ENCODE measurements around the gene HMX3. TPM values are rescaled to one million over a fixed set of nuclear protein-coding genes. Genes with fewer than 3 reads are reported as not detected.

The HMX3 gene
- not detected in 2 replicates for total RNA-seq (ENCODE audit: low replicate concordance)

DNA sequence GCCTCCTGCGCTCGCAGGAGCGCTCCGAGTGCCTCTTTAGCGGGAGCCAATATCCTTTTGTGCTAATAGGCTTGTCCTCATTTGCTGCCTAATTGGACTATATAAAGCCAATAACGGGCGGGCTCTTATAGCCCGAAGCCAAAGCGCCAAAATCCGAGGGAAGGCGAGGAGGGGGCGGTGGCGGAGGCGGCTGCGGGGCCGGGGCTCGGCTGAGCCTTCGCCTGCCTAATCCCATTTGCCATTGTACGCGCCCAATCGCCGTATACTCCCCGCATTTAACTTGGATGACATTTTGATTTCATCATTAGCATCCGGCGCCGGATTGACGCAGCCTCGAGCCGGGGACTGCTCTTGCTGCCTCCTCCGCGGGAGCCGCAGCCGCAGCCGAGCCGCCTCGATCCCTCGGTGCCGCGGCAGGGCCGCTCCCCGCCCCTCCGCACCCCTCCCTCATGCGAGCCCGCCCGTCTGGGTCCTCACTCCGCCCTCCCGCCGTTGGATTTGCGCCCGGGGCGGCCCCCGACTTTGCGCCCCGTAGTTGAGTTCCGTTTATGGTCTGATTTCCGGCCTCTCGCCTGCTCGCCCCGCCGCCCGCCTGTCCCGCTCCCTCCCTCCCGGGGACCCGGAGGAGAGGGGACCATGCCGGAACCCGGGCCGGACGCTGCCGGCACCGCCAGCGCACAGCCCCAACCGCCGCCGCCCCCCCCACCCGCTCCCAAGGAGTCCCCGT lies at the start of gene HMX3:
TSS of gene HMX3 (plus strand) at position 556 of the 727 bp plus-strand sequence. CDS start at position 637, 81 bp downstream.

DNA sequence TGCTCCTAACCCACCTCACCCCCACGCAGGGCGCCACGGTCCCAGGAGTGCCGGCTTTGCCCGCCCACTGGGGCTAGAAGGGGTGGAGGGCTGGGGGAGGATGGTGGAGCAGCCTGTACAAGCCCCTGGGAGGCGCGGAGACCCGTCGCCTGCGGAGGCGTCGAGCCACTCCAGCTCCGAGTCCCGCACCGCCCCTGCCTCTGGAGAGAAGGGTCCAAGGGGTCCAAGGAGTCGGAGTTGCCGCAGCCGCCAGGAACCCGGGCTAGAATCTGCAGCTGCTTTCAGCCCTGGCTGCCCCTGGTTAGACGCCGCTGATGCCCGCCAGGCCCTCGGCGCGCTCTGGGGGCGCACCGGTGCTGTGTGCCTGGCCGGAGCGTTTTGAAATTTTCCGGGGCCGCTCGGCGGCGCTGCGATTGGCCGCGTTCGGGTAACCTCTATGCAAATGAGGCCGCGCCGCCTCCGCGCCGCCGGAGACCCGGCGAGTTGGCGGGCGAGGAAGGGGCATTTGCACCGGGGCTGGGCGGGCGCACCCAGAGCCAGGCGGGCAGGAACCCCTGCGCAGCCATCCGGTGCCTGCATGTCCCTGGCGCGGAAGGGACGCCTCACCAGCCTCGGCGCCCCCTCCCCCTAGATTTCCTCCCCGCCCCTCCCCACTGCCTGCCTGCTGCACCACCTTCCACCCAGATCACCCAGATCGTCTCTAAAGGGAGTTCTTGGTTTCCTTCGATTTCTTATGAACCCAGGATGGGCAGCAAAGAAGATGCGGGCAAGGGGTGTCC lies 12.1 kb downstream of the HMX3 start, which contains the start of gene HMX2:
TSS of gene HMX2 (plus strand) at position 502 of the 779 bp plus-strand sequence. CDS start at position 745, 243 bp downstream.

DNA sequence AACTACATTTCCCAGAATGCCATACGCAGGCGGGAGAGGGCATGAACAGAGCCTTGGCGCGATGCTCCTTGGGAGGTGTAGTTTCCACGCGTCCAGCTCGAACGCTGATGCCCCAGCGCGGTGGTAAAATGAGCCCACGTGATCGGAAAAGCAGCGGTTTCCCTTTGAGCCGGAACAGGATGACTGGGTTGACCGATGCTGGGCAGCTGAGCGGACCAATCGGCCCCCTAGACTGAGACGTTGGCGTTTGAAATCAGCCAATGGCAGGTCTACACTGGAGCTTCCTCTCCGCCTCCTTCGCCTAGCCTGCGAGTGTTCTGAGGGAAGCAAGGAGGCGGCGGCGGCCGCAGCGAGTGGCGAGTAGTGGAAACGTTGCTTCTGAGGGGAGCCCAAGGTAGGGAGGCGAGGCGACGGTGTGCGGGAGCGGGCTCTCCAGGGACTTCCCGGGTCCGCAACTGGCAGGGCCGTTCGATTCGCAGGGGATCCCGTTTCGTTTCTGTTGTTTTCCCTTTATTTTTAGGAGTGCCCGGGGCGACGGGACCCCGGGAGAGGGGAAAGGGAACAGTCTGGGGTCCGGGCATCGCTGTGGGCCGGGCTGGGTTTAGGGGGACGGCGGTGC lies 18.4 kb downstream of the HMX3 start, which contains the start of gene BUB3:
TSS of gene BUB3 (plus strand) at position 311 of the 619 bp plus-strand sequence. CDS start 516 bp downstream, outside the sequence.

Other genes with a start within 250 kb of the HMX3 start
- not detected in 2 replicates for gene FAM24A, start 225.4 kb upstream of the HMX3 start, total RNA-seq (ENCODE audit: low replicate concordance)
- gene C10orf88, start 181.7 kb upstream of the HMX3 start, total RNA-seq (ENCODE audit: low replicate concordance), result 6.1 and 12.2 TPM in 2 replicates
- 2.7 and 5.5 TPM in 2 replicates for gene PSTK, start 155.6 kb upstream of the HMX3 start, total RNA-seq (ENCODE audit: low replicate concordance)
- 1.1 and 2.2 TPM in 2 replicates for gene IKZF5, start 127.2 kb upstream of the HMX3 start, total RNA-seq (ENCODE audit: low replicate concordance)
- gene ACADSB, start 127.0 kb upstream of the HMX3 start, total RNA-seq (ENCODE audit: low replicate concordance), result 3.5 and 5.4 TPM in 2 replicates
- not detected in 2 replicates for gene HMX2, start 12.2 kb downstream of the HMX3 start, total RNA-seq (ENCODE audit: low replicate concordance)
- gene BUB3, start 18.4 kb downstream of the HMX3 start, total RNA-seq (ENCODE audit: low replicate concordance), result 125 and 184 TPM in 2 replicates

Data from smooth muscle cell of the coronary artery (primary cell).